ENCODE results near the gene GSK3B.

- TF ChIP-seq CTCF (IDR thresholded peaks at IDR 0.05) (no peak), EZH2 (IDR thresholded peaks at IDR 0.05; ENCODE audit: borderline replicate concordance, insufficient read depth, low read depth, low read length, poor library complexity, severe bottlenecking) (no peak)
Observed at GRCh38 chr3:119774444-119774843, 319.8 kb downstream of the GSK3B start.

All from B cell (primary cell).